ENCODE results near the gene SIM2. TPM values are rescaled to one million over a fixed set of nuclear protein-coding genes. Genes with fewer than 3 reads are reported as not detected.
A peak's percentile ranks its signal among the peaks of the same experiment; 100 is the strongest.

The SIM2 gene
- total RNA-seq, 4 donors from 2014 or later: 0.42 TPM; not detected in 3

GRCh38 chr21:36698385-36698980, 432 bp upstream of the SIM2 start:
- Histone ChIP-seq H3K9me3 (no peaks in the 10 kb centered on the region), H3K27ac (replicated peaks in 1 of 4) (no peak overlapping the region), H3K4me1 (peaks cover 48 to 77% (median 62%) of the 10 kb centered on the region in 4 donors), H3K36me3 (no peaks in the 10 kb centered on the region), H3K27me3 (peaks cover 0 to 100% (median 96%) of the 10 kb centered on the region in 4 donors), H3K4me3 (peak overlapping the region; percentile 45 to 55 (median 51))
- TF ChIP-seq POLR2A (IDR thresholded peaks at IDR 0.05; ENCODE audit: low read depth): peak; percentile 31
- TF ChIP-seq, protein P1, sequence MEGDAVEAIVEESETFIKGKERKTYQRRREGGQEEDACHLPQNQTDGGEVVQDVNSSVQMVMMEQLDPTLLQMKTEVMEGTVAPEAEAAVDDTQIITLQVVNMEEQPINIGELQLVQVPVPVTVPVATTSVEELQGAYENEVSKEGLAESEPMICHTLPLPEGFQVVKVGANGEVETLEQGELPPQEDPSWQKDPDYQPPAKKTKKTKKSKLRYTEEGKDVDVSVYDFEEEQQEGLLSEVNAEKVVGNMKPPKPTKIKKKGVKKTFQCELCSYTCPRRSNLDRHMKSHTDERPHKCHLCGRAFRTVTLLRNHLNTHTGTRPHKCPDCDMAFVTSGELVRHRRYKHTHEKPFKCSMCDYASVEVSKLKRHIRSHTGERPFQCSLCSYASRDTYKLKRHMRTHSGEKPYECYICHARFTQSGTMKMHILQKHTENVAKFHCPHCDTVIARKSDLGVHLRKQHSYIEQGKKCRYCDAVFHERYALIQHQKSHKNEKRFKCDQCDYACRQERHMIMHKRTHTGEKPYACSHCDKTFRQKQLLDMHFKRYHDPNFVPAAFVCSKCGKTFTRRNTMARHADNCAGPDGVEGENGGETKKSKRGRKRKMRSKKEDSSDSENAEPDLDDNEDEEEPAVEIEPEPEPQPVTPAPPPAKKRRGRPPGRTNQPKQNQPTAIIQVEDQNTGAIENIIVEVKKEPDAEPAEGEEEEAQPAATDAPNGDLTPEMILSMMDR (IDR thresholded peaks at IDR 0.05): no peak
- 0% methylated on average over 3 of the region's 62 CpGs for WGBS
- DNase-seq (ENCODE audit: extremely low spot score): no peak
- intact Hi-C loops (cut with DNase I): no loop called here

DNA sequence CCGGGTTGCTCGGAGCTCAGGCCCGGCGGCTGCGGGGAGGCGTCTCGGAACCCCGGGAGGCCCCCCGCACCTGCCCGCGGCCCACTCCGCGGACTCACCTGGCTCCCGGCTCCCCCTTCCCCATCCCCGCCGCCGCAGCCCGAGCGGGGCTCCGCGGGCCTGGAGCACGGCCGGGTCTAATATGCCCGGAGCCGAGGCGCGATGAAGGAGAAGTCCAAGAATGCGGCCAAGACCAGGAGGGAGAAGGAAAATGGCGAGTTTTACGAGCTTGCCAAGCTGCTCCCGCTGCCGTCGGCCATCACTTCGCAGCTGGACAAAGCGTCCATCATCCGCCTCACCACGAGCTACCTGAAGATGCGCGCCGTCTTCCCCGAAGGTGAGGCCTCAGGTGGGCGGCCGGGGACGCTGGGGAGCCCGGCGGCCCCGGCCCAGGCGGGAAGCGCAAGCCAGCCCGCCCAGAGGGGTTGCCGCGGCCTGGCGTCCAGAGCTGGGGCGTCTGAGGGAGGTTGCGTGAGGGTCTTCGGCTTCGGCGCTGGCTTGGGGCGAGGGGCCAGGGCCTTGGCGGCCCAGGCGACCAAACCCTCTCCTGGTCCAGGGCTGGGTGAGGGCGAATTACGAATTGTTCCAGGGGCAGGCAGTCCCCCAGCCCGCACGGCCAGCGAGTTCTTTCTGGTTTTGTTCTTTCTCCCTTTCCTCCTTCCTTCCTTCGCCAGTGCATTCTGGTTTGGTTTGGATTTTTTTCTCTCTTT, 805 bp downstream of the SIM2 start:
- Histone ChIP-seq H3K27me3 (peaks cover 0 to 100% (median 95%) of the 10 kb centered on the region in 4 donors), H3K36me3 (no peaks in the 10 kb centered on the region), H3K4me3 (peak overlapping the region; percentile 45 to 55 (median 51)), H3K27ac (replicated peaks in 1 of 4) (no peak overlapping the region), H3K4me1 (peaks cover 48 to 74% (median 65%) of the 10 kb centered on the region in 4 donors), H3K9me3 (no peaks in the 10 kb centered on the region)
- no peak for TF ChIP-seq POLR2A (IDR thresholded peaks at IDR 0.05; ENCODE audit: low read depth)
- no peak for DNase-seq (ENCODE audit: extremely low spot score)
- WGBS: 8% methylated on average over 12 of the region's 67 CpGs
- intact Hi-C loops (cut with DNase I): no loop called here

GRCh38 chr21:36700295-36700970, 1.5 kb downstream of the SIM2 start:
- TF ChIP-seq, protein P1 (IDR thresholded peaks at IDR 0.05): no peak
- no peak for TF ChIP-seq POLR2AphosphoS5 (IDR thresholded peaks at IDR 0.05)
- TF ChIP-seq EP300 (IDR thresholded peaks at IDR 0.05): no peak
- no peak for TF ChIP-seq POLR2A (IDR thresholded peaks at IDR 0.05; ENCODE audit: low read depth)
- no peak for DNase-seq (ENCODE audit: extremely low spot score)
- Histone ChIP-seq H3K27me3 (peaks cover 0 to 100% (median 95%) of the 10 kb centered on the region in 4 donors), H3K4me3 (peak overlapping the region; percentile 45 to 52 (median 50)), H3K4me1 (peaks cover 54 to 81% (median 72%) of the 10 kb centered on the region in 4 donors), H3K36me3 (no peaks in the 10 kb centered on the region), H3K27ac (replicated peaks in 1 of 4) (no peak overlapping the region), H3K9me3 (no peaks in the 10 kb centered on the region)
- 6% methylated on average over 28 of the region's 30 CpGs for WGBS
- intact Hi-C loops (cut with DNase I): no loop called here

DNA sequence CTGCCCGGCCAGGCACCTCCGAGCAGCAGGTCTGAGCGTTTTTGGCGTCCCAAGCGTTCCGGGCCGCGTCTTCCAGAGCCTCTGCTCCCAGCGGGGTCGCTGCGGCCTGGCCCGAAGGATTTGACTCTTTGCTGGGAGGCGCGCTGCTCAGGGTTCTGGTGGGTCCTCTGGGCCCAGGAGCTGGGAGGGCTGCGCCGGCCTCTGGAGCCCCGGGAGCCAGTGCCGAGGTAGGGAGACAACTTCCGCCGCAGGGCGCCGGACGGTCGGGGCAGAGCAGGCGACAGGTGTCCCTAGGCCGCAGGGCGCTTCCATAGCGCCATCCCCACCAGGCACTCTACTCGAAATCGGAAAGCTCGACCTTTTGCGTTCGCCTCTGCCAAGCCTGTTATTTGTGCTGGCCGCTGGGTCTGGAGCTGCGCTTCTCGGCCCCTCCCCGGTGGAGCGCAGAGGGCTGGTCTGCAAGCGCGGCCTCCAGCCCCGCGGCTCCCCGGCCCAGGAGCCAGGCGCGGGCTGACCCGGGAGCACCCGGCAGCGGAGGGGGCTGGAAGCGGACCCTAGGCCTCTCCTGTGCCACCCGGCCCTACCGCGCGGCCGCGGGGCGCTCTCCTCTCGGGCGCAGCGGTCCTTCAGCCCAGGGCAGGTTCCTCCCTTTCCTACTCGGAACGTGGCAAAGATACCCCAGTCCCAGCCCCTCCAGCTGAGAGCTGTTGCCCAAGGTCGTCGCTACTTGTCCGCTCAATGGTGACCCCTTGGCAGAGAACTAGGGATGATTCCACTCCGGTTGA, 2.2 kb downstream of the SIM2 start:
- no peaks in the 10 kb centered on the region for H3K36me3 ChIP-seq
- peak overlapping the region; percentile 31 to 52 (median 47) for H3K4me3 ChIP-seq
- whole genome bisulfite sequencing: 11% methylated on average over 7 of the region's 65 CpGs
- H3K27ac ChIP-seq (replicated peaks in 1 of 4): no peak overlapping the region
- TF ChIP-seq EP300 (IDR thresholded peaks at IDR 0.05) (no peak), POLR2AphosphoS5 (IDR thresholded peaks at IDR 0.05) (no peak), POLR2A (IDR thresholded peaks at IDR 0.05; ENCODE audit: low read depth) (no peak)
- TF ChIP-seq, protein P1 (IDR thresholded peaks at IDR 0.05): no peak
- no peaks in the 10 kb centered on the region for H3K9me3 ChIP-seq
- intact Hi-C loops (cut with DNase I): no loop called here
- DNase-seq (ENCODE audit: extremely low spot score): no peak
- H3K27me3 ChIP-seq: peaks cover 0 to 100% (median 94%) of the 10 kb centered on the region in 4 donors
- peaks cover 54 to 82% (median 73%) of the 10 kb centered on the region in 4 donors for H3K4me1 ChIP-seq
